IPS DF 6.9 (cell line): ENCODE measurements around the gene SZT2.

ENCODE experiments used
- DNase-seq: peaks from one replicate; pipeline ENCODE4 v3.0.0-alpha.2; 2013; ENCODE audit warnings: low read depth, low spot score
- H3K27ac ChIP-seq: one replicate; pipeline ENCODE4 v1.5.1; 2013; ENCODE audit warnings: low read length, control low read depth
- H3K27me3 ChIP-seq: 2 replicates; pipeline ENCODE4 v1.6.1; 2013; ENCODE audit warnings: mild to moderate bottlenecking, low read length; ENCODE audit not compliant: control insufficient read depth, insufficient read depth
- H3K36me3 ChIP-seq: 2 replicates; pipeline ENCODE4 v1.6.1; 2013; ENCODE audit warnings: low read length; ENCODE audit not compliant: control insufficient read depth, insufficient read depth
- H3K4me1 ChIP-seq: 2 replicates; pipeline ENCODE4 v1.6.1; 2013; ENCODE audit warnings: low read length; ENCODE audit not compliant: control insufficient read depth, insufficient read depth
- H3K4me3 ChIP-seq: 2 replicates; pipeline ENCODE4 v1.5.1; 2013; ENCODE audit warnings: mild to moderate bottlenecking, low read length
- H3K9me3 ChIP-seq: 2 replicates; pipeline ENCODE4 v1.6.1; 2013; ENCODE audit warnings: low read length, inconsistent platforms; ENCODE audit not compliant: control insufficient read depth, insufficient read depth
- WGBS: extraction: QIAGEN DNeasy Blood & Tissue Kit; methylation state at CpG from one replicate; pipeline ENCODE4 v1.1.7; 2013; ENCODE audit warnings: mixed read lengths, missing lambda C conversion rate; ENCODE audit not compliant: insufficient read length, insufficient coverage; 5-methylcytosine and 5-hydroxymethylcytosine counted together

SZT2 gene

DNA sequence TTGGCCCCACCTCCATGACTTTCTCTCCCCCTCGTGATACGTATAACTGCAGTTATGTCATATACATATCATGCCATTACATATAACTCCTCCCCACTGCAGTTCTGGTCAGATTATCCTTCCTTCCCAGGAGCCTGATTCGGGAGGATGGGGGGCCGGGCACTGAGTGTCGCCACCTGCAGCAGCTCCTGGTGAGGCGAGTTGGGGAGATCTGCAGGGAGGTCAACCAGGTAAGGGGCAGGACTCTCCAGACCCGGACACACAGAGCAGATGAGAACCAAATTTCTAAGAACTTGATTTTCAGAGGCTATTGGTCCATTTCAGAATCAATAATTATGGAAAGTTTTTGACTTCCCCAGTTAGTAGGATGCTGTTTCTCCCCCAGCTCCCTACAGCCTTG, 44.6 kb downstream of the SZT2 start:
- H3K27me3 ChIP-seq = no peaks in the 10 kb centered on the region
- H3K4me1 ChIP-seq = no peaks in the 10 kb centered on the region
- H3K4me3 ChIP-seq = no peak overlapping the region
- peaks cover 24% of the 10 kb centered on the region for H3K36me3 ChIP-seq
- H3K9me3 ChIP-seq = no peaks in the 10 kb centered on the region
- no CpG with 5 or more reads among the region's 7 CpGs for WGBS
- H3K27ac ChIP-seq = no peak overlapping the region
- no peak for DNase-seq

DNA sequence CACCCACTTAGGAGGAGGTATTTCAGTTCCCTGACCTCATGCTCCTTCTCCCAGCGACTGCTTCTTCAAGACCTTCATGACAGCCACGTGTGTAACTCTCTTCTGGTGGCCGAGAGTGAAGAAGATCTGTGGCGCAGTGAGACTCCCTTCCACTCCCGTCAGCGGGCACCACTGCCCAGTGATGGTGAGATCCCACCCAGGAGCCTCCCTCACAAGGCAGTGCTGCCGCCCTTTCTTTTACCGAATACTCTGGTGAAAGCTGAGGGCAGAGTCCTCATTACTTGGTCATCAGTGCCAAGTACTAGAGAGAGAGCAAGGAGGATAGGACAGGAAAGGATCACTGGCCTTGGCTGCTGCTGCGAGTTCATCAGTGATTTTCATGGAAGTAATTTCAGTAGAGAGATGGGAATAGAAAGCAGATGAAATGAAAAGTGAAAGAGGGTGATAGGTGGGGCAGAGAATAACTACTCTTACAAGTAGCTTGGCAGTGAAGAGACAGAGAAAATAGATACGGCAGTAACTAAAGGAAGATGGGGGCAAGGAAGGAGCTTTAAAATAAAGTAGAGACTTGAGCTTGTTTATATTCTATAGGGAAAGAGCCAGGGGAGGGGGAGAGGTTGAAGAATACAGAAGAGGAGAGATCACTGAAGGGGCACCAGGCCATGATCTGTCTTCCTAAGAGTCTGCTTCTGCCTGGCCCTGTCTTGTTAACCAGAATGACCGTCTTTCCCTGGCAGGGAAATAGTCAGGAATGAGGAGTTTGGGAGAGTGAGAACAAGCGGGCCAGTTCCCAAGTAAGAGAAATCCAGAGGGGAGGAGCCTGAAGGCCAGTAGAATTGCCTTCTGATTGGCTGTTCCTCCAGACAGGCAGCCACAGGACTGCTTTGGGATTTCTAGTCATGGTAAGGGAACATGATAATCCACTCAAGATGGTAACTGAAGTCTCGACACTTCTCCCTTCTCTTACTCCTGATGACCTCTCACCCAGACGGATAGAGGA, 45.7 kb downstream of the SZT2 start:
- no peak overlapping the region for H3K27ac ChIP-seq
- no CpG with 5 or more reads among the region's 14 CpGs for WGBS
- H3K4me1 ChIP-seq = no peaks in the 10 kb centered on the region
- peaks cover 27% of the 10 kb centered on the region for H3K36me3 ChIP-seq
- DNase-seq = no peak
- no peaks in the 10 kb centered on the region for H3K9me3 ChIP-seq
- H3K27me3 ChIP-seq = no peaks in the 10 kb centered on the region
- H3K4me3 ChIP-seq = no peak overlapping the region

DNA sequence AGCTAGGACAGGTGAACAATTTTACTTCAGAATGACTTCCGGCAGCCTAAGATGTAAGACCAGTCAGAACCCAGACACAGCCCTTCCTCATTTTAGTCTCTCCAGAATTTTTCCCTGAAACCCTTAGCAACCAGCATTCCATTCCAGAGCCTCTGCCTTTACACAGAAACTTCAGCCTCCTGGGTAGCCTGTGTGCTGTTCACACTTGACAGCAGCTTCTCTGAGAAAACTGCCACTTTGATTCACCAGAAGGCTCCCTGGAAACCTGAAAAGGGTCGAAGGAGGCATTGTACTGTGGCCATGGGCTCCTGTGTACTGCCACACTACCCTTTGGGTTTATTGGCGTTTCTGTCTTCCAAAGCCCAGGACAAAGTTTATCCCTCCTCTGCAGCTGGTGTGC, 46.7 kb downstream of the SZT2 start:
- H3K4me1 ChIP-seq = no peaks in the 10 kb centered on the region
- H3K4me3 ChIP-seq = no peak overlapping the region
- peaks cover 23% of the 10 kb centered on the region for H3K36me3 ChIP-seq
- DNase-seq = no peak
- no CpG with 5 or more reads among the region's 3 CpGs for WGBS
- H3K9me3 ChIP-seq = no peaks in the 10 kb centered on the region
- no peaks in the 10 kb centered on the region for H3K27me3 ChIP-seq
- no peak overlapping the region for H3K27ac ChIP-seq

DNA sequence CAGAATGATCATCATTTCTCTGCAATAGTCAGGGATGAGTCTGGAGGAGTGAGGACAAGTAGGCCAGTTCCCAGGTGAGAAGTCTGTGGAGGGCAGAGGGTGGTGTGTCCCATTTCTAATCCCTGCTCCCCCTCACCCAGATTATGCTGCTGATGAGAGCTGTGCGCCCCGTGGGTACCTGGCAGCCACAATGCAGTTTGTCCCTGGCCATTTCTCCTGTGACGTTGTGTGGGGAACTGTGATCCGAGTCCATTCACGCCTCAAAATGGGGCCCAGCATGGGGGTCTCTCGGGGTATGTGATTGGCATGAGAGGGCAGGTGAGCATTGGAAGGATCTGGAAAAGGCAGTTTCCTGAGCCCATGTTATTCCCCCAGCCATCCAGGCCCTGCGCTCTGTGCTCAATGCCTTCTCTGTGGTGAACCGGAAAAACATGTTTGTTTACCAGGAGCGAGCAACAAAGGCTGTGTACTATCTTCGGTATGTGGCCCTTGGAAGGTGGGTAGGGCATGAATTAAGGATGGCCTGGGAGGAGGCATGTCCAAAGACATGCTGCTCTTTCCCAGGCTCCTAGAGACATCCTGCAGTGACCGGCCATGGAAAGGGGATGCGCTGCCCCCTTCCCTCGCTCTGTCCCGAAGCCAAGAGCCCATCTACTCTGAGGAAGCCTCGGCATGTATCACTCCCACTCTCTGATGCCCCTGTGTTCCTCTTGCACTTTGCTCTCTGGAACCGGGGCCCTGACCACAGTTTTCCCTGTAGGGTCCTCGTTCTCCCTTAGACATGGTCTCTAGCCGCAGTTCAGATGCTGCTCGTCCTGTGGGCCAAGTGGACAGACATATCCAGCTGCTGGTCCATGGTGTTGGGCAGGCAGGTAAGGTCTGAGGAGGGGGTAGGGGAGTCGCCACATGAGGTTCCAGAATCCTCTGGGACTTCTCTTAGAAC, 47.6 kb downstream of the SZT2 start:
- Histone ChIP-seq H3K4me3 (no peak overlapping the region), H3K4me1 (no peaks in the 10 kb centered on the region), H3K27ac (no peak overlapping the region), H3K36me3 (peaks cover 19% of the 10 kb centered on the region), H3K9me3 (no peaks in the 10 kb centered on the region), H3K27me3 (no peaks in the 10 kb centered on the region)
- DNase-seq = no peak
- WGBS = no CpG with 5 or more reads among the region's 20 CpGs

DNA sequence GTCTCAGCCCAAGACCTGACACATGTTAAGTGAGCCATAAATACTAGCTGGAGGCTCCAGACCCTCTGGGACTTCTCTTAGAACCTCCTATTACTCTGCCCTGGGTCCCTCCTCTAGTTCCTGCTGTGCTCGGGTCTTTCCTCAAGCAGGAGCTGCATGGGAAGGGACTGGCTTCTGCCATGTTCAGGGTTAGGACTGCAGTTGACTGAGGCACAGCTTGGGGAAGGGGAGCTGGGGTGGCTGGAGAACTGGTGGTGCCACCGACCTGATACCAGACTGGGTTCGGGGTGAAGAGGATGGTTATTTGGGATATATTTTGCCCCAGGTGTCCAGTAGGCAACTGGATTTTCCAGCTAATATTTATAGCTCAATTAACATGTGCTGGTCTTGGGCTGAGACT, 48.3 kb downstream of the SZT2 start:
- Histone ChIP-seq H3K27ac (no peak overlapping the region), H3K27me3 (no peaks in the 10 kb centered on the region), H3K9me3 (no peaks in the 10 kb centered on the region), H3K4me3 (no peak overlapping the region), H3K4me1 (no peaks in the 10 kb centered on the region), H3K36me3 (peaks cover 13% of the 10 kb centered on the region)
- WGBS = no CpG with 5 or more reads among the region's 3 CpGs
- DNase-seq = no peak

DNA sequence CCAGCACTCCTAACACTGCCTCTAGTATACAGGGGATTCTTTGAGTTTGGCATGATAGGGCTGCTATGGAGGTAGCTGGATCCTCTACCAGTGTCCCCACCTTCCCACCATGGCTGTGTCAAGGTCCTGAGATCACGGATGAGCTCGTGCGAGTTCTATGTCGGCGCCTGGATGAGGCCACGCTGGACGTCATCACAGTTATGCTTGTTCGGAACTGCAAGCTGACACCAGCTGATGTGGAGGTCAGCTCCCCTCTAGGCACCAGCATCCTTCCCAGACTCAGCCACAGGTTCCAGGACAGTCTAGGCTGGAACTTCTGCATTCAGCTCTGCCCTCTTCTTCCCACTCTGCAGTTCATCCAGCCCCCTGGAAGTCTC, 48.9 kb downstream of the SZT2 start:
- Histone ChIP-seq H3K4me1 (no peaks in the 10 kb centered on the region), H3K36me3 (peaks cover 14% of the 10 kb centered on the region), H3K4me3 (no peak overlapping the region), H3K27me3 (no peaks in the 10 kb centered on the region), H3K9me3 (no peaks in the 10 kb centered on the region), H3K27ac (no peak overlapping the region)
- WGBS = no CpG with 5 or more reads among the region's 8 CpGs
- DNase-seq = no peak

DNA sequence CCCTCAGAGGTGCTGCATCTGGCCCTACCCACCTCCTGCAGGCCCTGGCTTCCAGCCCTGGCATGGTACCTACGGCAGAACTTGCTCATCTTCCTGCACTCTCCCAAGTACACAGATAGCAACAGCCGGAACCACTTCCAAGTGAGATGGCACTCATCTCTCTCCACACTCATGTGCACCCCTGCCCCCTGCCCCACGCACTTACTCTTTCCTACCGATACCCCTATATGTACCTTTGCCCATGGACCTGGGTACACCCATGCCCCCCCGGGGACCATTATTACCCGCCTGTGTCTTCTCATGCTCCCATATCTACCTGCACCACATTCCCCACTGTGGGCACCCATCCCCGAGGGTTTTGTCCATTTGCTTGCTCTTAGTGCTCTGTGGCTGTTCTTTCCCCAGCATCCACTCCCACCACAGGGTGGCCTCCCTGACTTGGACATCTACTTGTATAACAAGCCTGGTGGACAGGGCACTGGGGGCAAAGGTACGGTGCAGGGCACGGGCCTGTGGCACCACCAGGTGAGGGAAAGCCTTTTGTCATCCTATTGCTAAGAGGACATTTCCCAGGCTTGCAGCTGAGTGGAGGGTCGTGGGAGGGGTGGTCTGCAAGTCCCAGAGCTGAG, 49.4 kb downstream of the SZT2 start:
- Histone ChIP-seq H3K36me3 (peaks cover 12% of the 10 kb centered on the region), H3K4me3 (no peak overlapping the region), H3K9me3 (no peaks in the 10 kb centered on the region), H3K27ac (no peak overlapping the region), H3K4me1 (no peaks in the 10 kb centered on the region), H3K27me3 (no peaks in the 10 kb centered on the region)
- no CpG with 5 or more reads among the region's 10 CpGs for WGBS
- no peak for DNase-seq

DNA sequence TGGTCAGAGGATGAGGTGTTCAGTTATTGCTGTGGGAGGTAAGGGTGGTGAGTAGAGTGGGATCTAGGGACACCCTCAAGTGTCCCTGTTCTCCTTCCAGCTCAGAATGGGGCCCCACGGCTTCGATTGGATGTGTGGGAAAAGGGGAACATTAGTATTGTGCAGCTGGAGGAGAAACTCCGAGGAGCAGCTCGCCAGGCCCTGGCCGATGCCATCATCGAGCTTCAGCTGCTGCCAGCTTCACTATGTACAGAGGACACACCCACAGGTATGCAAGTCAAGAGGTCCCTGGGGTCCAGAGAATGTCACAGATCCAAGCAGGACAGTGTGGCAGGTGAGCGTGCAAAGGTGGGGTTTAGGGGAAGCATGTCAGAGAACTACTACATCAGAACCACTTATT, 50.1 kb downstream of the SZT2 start:
- Histone ChIP-seq H3K27me3 (no peaks in the 10 kb centered on the region), H3K4me1 (no peaks in the 10 kb centered on the region), H3K36me3 (peaks cover 12% of the 10 kb centered on the region), H3K4me3 (no peak overlapping the region), H3K27ac (no peak overlapping the region), H3K9me3 (no peaks in the 10 kb centered on the region)
- WGBS = no CpG with 5 or more reads among the region's 7 CpGs
- no peak for DNase-seq

DNA sequence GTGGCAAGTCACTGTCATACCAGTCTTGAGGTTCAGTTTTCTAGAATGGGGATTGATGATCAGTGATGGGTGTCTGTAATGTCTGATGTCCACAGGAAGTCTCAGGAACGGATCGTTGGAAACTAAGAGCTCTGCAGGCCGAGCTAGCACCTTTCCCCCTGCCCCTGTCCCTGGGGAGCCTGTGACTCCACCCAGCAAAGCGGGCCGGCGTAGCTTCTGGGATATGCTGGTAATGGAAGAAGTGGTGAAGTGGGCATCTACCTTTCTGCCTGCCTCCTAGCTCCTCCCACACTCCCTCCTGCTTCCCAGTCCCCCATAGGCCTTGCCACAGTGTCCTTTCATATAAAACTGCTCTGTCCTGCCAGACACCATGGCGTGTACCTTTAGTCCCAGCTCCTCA, 50.7 kb downstream of the SZT2 start:
- no peak overlapping the region for H3K4me3 ChIP-seq
- H3K4me1 ChIP-seq = no peaks in the 10 kb centered on the region
- H3K27me3 ChIP-seq = no peaks in the 10 kb centered on the region
- no peak for DNase-seq
- no peak overlapping the region for H3K27ac ChIP-seq
- no peaks in the 10 kb centered on the region for H3K9me3 ChIP-seq
- peaks cover 9% of the 10 kb centered on the region for H3K36me3 ChIP-seq
- no CpG with 5 or more reads among the region's 7 CpGs for WGBS
